Stomach (tissue), 9 donors: ENCODE data around the gene PDE4D. TPM values are rescaled to one million over a fixed set of nuclear protein-coding genes. Genes with fewer than 3 reads are reported as not detected.

ENCODE experiments used
- DNase-seq, 2 donors: peaks; one replicate each; pipeline versions ENCODE4 v3.0.0 to v3.0.0-alpha.2; 2013 to 2019
- H3K27ac ChIP-seq, 5 donors: fragments of 200-600 bp in 4 of 5; sonication (generic) in 4 of 5; one replicate each; pipeline ENCODE4 v1.5.1; 2013 to 2019; ENCODE audit warnings: mild to moderate bottlenecking in 1 of 5, moderate library complexity in 1 of 5
- H3K27me3 ChIP-seq, 3 donors: fragments of 200-600 bp; sonication (generic); one replicate each; pipeline ENCODE4 v1.5.1; 2017 to 2019; ENCODE audit warnings: mixed run types in 1 of 3
- H3K36me3 ChIP-seq, 4 donors: fragments of 200-600 bp; sonication (generic); 1 replicate in 3 of 4; 2 replicates in 1 of 4; pipeline ENCODE4 v1.5.1; 2016 to 2019
- H3K4me1 ChIP-seq, 4 donors: fragments of 200-600 bp; sonication (generic); one replicate each; pipeline ENCODE4 v1.5.1; 2016 to 2019
- H3K4me3 ChIP-seq, 4 donors: fragments of 200-600 bp; sonication (generic) in 3 of 4; one replicate each; pipeline ENCODE4 v1.5.1; 2016 to 2019; ENCODE audit warnings: mild to moderate bottlenecking in 1 of 4
- H3K9me3 ChIP-seq, 4 donors: fragments of 200-600 bp; sonication (generic); one replicate each; pipeline ENCODE4 v1.5.1; 2016 to 2019
- EP300 ChIP-seq: sonication (generic); formaldehyde crosslinking; IDR thresholded peaks from one replicate; pipeline ENCODE4 v1.6.1; 2017; ENCODE audit warnings: antibody characterized with exemption
- POLR2A ChIP-seq, 4 donors: fragments of 450-650 bp; IDR thresholded peaks; one replicate each; pipeline ENCODE4 v1.6.1; 2016; ENCODE audit warnings: antibody characterized with exemption in 4 of 4, control low read depth in 2 of 4, mild to moderate bottlenecking in 1 of 4, moderate library complexity in 1 of 4
- POLR2AphosphoS5 ChIP-seq, 3 donors: sonication (generic); formaldehyde crosslinking; IDR thresholded peaks; one replicate each; pipeline ENCODE4 v1.6.1; 2016; ENCODE audit warnings: antibody characterized with exemption in 3 of 3
- WGBS, 5 donors: extraction: QIAGEN DNeasy Blood & Tissue Kit in 3 of 5; methylation state at CpG; one replicate each; pipeline versions ENCODE4 v1.1.5 to v1.1.7; 2013 to 2018; 5-methylcytosine and 5-hydroxymethylcytosine counted together
- intact Hi-C: fragments of 100-400 bp; cut with DNase I; formaldehyde crosslinking; loops from one replicate; pipeline ENCODE4 v1.15.1; 2023; ENCODE audit warnings: low total_unique reads
- polyA plus RNA-seq, 3 donors: library from polyadenylated mRNA; stranded (reverse); fragments of 200-250 nt; gene quantifications; one replicate each; pipeline ENCODE4 v1.2.3, GENCODE V29; 2013
- total RNA-seq, 5 donors: library from RNA; depleted of rRNA; stranded (reverse); fragments of >200 nt; gene quantifications; one replicate each; pipeline versions ENCODE4 v1.1.0 to v1.2.3, GENCODE V29; 2014 to 2016
- TF ChIP-seq, protein P1 (sequence below), 7 experiments: fragments of 450-650 bp in 4 of 7; fragments of 200-600 bp in 3 of 7; sonication (generic) in 3 of 7; IDR thresholded peaks; one replicate each; pipeline ENCODE4 v1.5.1; 2016 to 2019; ENCODE audit warnings: antibody characterized with exemption in 7 of 7, control low read depth in 2 of 7, mild to moderate bottlenecking in 1 of 7
- donor health status: healthy with polysubstance abuse.
- donor health status: Bipolar disorder and iron deficiency.
- donor health status: healthy.

Gene PDE4D
- total and polyA plus RNA-seq, 8 donors: 3.1 to 147 (median 97.3) TPM

GRCh38 chr5:59132131-59132530, 761.4 kb downstream of the PDE4D start:
- H3K36me3 ChIP-seq: no peaks in the 10 kb centered on the region
- peaks cover 2 to 17% (median 8%) of the 10 kb centered on the region in 4 donors for H3K4me1 ChIP-seq
- DNase-seq: no peak
- no peak for TF ChIP-seq POLR2AphosphoS5 (IDR thresholded peaks at IDR 0.05)
- TF ChIP-seq EP300: no peak
- WGBS, 5 donors: 87 to 93% (median 92%) methylated on average over 5 of the region's 5 CpGs
- no peaks in the 10 kb centered on the region for H3K27me3 ChIP-seq
- intact Hi-C loops: no loop called here
- no peak overlapping the region for H3K4me3 ChIP-seq
- peak overlapping the region in 1 of 5 donors; percentile 14 for H3K27ac ChIP-seq
- no peaks in the 10 kb centered on the region for H3K9me3 ChIP-seq

DNA sequence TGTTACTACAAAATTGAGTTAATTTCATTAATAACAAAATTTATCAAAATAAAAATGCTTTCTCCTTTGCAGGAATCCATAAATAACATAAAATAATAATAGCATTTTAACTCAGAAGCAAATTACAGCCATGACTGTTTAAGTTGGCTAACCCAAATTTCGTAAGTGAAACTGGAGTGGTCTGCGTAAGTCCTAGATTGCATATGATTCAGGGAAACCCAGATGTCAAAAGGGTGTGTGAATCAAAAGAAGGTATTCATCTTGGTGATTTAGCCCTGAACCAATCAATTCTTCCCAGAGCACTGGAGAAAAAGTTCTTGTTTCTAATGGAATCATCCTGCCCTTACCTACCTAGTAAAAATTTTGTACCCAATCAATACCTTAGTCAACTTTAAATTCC, 763.1 kb downstream of the PDE4D start:
- no peak for TF ChIP-seq EP300
- TF ChIP-seq, protein P1, sequence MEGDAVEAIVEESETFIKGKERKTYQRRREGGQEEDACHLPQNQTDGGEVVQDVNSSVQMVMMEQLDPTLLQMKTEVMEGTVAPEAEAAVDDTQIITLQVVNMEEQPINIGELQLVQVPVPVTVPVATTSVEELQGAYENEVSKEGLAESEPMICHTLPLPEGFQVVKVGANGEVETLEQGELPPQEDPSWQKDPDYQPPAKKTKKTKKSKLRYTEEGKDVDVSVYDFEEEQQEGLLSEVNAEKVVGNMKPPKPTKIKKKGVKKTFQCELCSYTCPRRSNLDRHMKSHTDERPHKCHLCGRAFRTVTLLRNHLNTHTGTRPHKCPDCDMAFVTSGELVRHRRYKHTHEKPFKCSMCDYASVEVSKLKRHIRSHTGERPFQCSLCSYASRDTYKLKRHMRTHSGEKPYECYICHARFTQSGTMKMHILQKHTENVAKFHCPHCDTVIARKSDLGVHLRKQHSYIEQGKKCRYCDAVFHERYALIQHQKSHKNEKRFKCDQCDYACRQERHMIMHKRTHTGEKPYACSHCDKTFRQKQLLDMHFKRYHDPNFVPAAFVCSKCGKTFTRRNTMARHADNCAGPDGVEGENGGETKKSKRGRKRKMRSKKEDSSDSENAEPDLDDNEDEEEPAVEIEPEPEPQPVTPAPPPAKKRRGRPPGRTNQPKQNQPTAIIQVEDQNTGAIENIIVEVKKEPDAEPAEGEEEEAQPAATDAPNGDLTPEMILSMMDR (IDR thresholded peaks at IDR 0.05): no peak
- no peak for TF ChIP-seq POLR2AphosphoS5 (IDR thresholded peaks at IDR 0.05)
- no peak for TF ChIP-seq POLR2A (IDR thresholded peaks at IDR 0.05)
- H3K27ac ChIP-seq: peak overlapping the region in 1 of 5 donors; percentile 7
- H3K36me3 ChIP-seq: no peaks in the 10 kb centered on the region
- no peaks in the 10 kb centered on the region for H3K27me3 ChIP-seq
- intact Hi-C loops: no loop called here
- DNase-seq: no peak
- H3K4me1 ChIP-seq: peaks cover 16 to 34% (median 23%) of the 10 kb centered on the region in 4 donors
- H3K4me3 ChIP-seq: no peak overlapping the region
- H3K9me3 ChIP-seq: no peaks in the 10 kb centered on the region
- WGBS, 5 donors: 85 to 94% (median 91%) methylated on average over 2 of the region's 2 CpGs

GRCh38 chr5:59128646-59129290, 764.8 kb downstream of the PDE4D start:
- intact Hi-C loops: no loop called here
- 87 to 95% (median 92%) methylated on average over 1 of the region's 1 CpG for WGBS, 5 donors
- TF ChIP-seq, protein P1 (IDR thresholded peaks at IDR 0.05): no peak
- TF ChIP-seq POLR2AphosphoS5 (IDR thresholded peaks at IDR 0.05): no peak
- no peak for TF ChIP-seq POLR2A (IDR thresholded peaks at IDR 0.05)
- TF ChIP-seq EP300: no peak
- no peak for DNase-seq
- Histone ChIP-seq H3K27me3 (no peaks in the 10 kb centered on the region), H3K36me3 (no peaks in the 10 kb centered on the region), H3K4me1 (peaks cover 19 to 50% (median 34%) of the 10 kb centered on the region in 4 donors), H3K27ac (peak overlapping the region in 4 of 5 donors; percentile 80 to 89 (median 84)), H3K9me3 (no peaks in the 10 kb centered on the region), H3K4me3 (no peak overlapping the region)

DNA sequence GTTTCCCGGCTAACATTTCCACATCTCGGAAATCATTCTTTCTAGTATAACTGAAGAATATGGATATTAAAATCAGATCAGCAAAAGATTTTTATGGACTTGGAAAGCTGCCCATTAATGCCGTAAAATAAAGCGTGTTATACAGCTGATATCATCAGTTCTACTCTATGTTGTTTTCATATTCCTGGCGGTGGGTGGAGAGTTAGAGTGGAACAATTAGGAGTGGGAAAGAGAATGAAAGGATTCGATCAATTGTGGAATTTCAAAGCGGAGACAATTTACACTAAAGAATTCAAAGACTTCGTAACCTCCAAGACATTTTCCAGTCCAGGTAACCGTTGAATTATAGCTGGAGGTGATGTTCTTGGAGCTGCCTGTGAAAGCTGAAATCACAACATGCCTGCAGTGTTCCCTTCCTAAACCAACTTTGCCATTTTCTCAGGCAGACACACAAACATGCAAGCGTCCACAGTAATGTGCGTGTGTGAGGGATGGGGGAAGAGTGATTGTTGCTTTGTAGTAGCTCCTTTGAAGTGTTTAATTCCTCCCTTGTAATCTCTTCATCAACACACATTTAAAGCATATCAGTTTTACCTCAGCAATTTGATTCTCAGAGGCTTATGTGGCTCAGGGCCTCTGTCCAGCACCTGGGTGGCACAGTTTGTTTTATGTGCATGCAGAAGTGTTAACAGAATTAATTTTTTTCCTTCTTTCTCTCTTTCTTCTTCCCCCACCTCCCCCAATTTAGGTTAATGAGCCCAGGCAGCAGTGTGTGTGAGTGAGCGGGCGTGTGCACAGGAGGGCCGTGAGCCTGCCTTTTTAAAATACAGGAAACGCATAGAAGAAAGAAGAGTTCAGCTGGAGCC, 766.6 kb downstream of the PDE4D start:
- TF ChIP-seq EP300 (no peak), POLR2A (IDR thresholded peaks at IDR 0.05) (no peak), POLR2AphosphoS5 (IDR thresholded peaks at IDR 0.05) (no peak)
- peak; percentile 39 to 58 for DNase-seq
- Histone ChIP-seq H3K27me3 (no peaks in the 10 kb centered on the region), H3K4me1 (peaks cover 22 to 59% (median 41%) of the 10 kb centered on the region in 4 donors), H3K4me3 (peak overlapping the region; percentile 16 to 43 (median 33)), H3K9me3 (no peaks in the 10 kb centered on the region), H3K27ac (peak overlapping the region; percentile 67 to 89 (median 80)), H3K36me3 (no peaks in the 10 kb centered on the region)
- intact Hi-C loops: no loop called here
- WGBS, 5 donors: 35 to 43% (median 40%) methylated on average over 15 of the region's 15 CpGs

DNA sequence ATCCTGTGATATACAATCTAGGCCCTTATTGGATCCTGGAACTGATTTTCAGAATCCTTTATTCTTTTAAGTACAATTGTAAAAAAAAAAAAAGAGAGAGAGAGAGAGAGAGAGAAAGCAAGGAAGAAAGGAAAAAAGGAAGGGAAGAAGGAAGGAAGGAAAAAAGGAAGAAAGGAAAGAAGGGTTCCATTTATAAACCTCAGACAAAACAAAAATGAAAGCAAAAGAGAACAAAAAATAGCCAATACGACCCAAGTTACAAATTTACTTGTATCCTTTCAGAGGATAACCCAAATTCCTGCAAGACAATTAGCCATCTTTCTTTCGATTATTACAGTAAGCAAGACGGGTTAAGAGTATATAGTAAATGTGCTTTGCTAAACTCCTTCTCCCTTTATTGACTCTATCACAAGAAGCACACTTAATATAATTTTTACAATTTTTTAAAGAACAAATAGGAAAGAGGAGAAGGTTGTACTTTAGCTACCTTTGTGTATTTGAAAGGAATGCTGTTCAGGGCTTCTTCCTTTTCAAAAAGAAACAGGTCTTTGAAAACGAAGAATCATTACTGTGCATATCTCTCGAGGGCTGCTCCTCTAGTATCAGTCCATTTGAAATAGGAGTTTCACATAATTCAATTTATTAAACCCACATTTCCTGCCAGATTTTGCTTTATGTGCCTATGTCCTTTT, 767.4 kb downstream of the PDE4D start:
- Histone ChIP-seq H3K27ac (peak overlapping the region in 4 of 5 donors; percentile 80 to 89 (median 84)), H3K4me1 (peaks cover 22 to 59% (median 41%) of the 10 kb centered on the region in 4 donors), H3K27me3 (no peaks in the 10 kb centered on the region), H3K9me3 (no peaks in the 10 kb centered on the region), H3K4me3 (peak overlapping the region in 1 of 4 donors; percentile 37), H3K36me3 (no peaks in the 10 kb centered on the region)
- TF ChIP-seq EP300 (no peak), POLR2AphosphoS5 (IDR thresholded peaks at IDR 0.05) (no peak), POLR2A (IDR thresholded peaks at IDR 0.05) (no peak)
- TF ChIP-seq, protein P1 (IDR thresholded peaks at IDR 0.05): no peak
- DNase-seq: no peak
- intact Hi-C loops: no loop called here
- 68 to 82% (median 73%) methylated on average over 5 of the region's 5 CpGs for WGBS, 5 donors
